ENCODE data around the gene HIF3A.

HIF3A gene

DNA sequence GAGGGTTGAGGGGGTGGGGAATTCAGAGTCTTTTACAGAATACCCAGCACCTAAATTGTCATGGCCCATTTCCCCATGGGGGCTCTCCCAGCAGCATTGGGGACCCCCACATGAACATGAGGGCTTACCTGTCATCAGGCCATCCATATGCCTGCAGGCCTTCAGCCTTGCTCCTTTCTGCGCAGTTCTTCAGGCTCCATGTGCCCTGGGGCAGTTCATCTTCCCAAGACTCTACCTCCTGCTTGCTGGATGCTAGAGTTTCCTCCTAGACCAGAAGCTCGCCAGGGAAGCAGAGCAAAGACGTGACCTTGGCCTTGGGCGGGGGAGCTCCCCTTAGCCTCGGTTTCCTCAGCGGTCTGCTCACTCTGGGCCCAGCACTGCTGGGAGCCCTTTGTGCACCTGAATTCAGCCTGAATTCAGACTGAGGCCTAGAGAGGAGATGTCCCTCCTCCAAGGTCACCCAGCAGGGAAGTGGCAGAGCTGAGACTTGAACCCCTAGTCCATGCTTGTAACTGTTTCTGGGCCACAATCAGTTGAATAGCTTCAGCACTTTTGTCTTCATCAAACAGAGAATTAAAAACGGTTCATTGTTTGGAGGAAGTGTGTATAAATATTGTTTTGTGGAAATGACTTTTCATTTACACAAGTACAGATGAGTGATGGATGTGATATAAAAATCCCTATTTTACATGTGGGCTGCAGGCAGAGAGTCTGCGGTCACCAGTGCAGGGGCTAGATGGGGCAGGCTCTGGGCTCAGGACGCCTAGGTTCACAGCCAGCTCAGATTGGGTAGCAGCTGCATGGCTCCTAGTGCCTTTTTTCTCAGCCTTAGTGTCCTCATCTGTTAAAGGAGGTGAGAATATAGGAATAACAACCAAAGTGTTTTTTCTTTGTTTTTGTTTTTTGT, 59.6 kb downstream of the HIF3A start:
- TF ChIP-seq Cebpa-rat (IDR thresholded peaks at IDR 0.05), result no peak
- Histone ChIP-seq H3K4me1 (peaks cover 16 to 27% (median 23%) of the 10 kb centered on the region in 10 experiments), H3K36me3 (peaks cover 56 to 96% (median 82%) of the 10 kb centered on the region in 11 experiments), H3K27ac (no peak overlapping the region), H4K20me1 (peaks cover 20 to 98% (median 90%) of the 10 kb centered on the region in 11 experiments; a peak in 21 of 22 replicates), H3K9me3 (replicated peaks in 1 of 11) (no peaks in the 10 kb centered on the region), H3K27me3 (no peaks in the 10 kb centered on the region), H3K4me2 (no peak overlapping the region), H3K4me3 (no peak overlapping the region), H3K9ac (no peak overlapping the region)

DNA sequence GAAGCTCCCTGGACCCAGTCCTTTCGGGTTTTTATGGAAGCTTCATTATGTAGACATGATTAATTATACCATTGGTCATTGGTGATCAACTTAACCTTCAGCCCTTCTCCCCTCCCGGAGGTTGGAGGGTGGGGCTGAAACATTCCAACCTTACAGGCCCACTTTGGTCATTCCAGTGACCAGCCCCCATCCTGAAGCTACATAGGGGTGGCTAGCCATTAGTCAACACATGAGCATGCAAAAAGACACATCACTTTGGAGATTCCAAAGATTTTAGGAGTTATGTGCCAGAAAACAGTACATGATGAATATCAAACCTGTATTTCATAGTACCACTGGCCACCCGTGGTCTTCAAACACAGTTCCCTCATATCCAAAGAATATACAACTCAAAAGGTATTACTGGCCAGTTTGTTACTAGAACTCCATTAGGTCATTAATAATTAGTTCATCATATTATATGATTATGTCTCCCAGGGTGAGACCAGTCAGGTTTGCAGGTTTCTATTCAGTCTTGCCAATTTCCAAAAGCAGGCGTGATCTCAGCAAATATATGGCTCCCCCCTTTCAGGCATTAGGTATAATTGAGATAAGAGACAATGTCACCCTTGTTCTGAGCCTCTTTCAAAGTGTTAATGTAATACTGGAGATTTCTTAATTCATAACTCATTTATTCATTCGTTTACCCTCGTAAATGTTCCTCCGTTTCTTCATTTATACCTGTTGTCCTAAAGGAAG, 61.2 kb downstream of the HIF3A start:
- H3K9me3 ChIP-seq (replicated peaks in 1 of 11), result no peaks in the 10 kb centered on the region
- TF ChIP-seq Cebpa-rat (IDR thresholded peaks at IDR 0.05), result no peak
- peaks cover 4 to 19% (median 16%) of the 10 kb centered on the region in 10 experiments; a peak in 17 of 20 replicates for H3K4me1 ChIP-seq
- no peak overlapping the region for H3K4me3 ChIP-seq
- H3K27ac ChIP-seq, result no peak overlapping the region
- H3K9ac ChIP-seq, result no peak overlapping the region
- no peaks in the 10 kb centered on the region for H3K27me3 ChIP-seq
- H3K4me2 ChIP-seq, result no peak overlapping the region
- peaks cover 56 to 84% (median 76%) of the 10 kb centered on the region in 11 experiments for H3K36me3 ChIP-seq
- H4K20me1 ChIP-seq, result peaks cover 20 to 97% (median 85%) of the 10 kb centered on the region in 11 experiments; a peak in 21 of 22 replicates

DNA sequence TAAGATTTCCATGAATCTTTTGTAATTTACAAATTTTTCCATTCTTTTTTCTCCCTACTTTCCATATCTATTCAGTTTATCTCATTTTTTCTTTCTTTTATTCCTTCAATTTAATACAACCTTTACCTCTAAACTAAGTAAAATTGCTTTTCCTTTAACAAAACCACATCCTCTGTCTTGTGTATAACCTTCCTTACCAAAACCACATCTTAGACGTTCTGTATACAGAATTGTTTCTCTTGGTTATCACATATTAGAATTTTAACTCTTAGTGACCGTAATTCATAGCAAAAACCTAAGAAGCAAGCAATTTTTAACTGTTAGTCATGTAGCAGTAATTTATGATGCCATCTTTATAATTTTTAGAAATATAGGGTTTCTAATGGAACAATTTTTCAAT, 65.1 kb downstream of the HIF3A start:
- H3K4me2 ChIP-seq, result peak overlapping the region in 8 of 11 experiments; percentile 3 to 54 (median 46); a peak in 13 of 22 replicates
- no peak overlapping the region for H3K9ac ChIP-seq
- H3K27ac ChIP-seq, result no peak overlapping the region
- H3K27me3 ChIP-seq, result no peaks in the 10 kb centered on the region
- peaks cover 58 to 84% (median 77%) of the 10 kb centered on the region in 11 experiments for H3K36me3 ChIP-seq
- H3K4me3 ChIP-seq, result no peak overlapping the region
- no peaks in the 10 kb centered on the region for H3K9me3 ChIP-seq (replicated peaks in 1 of 11)
- no peak for TF ChIP-seq Cebpa-rat (IDR thresholded peaks at IDR 0.05)
- H3K4me1 ChIP-seq, result peaks cover 4 to 20% (median 13%) of the 10 kb centered on the region in 10 experiments; a peak in 15 of 20 replicates
- H4K20me1 ChIP-seq, result peaks cover 23 to 97% (median 87%) of the 10 kb centered on the region in 11 experiments; a peak in 21 of 22 replicates

DNA sequence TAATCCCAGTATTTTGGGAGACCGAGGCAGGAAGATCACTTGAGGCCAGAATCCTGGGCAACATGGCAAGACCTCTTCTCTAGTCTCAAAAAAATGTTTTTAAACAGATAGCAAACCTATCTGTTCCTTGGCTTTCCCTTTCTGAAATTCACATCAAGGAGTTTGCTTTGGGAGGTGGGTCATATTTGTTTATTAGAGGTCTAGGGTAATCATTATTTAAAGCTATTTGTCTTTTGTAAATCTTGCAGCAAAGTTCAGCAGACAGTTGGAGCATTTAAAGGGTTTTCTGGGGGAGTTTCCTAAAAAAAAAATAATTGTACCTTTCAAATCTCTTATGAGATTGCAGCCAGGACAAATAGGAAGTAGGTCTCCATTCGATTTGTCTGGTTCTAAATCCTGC, 67.5 kb downstream of the HIF3A start:
- no peak for TF ChIP-seq Cebpa-rat (IDR thresholded peaks at IDR 0.05)
- H3K9ac ChIP-seq, result no peak overlapping the region
- H3K36me3 ChIP-seq, result peaks cover 61 to 84% (median 77%) of the 10 kb centered on the region in 11 experiments
- peaks cover 18 to 97% (median 87%) of the 10 kb centered on the region in 11 experiments; a peak in 21 of 22 replicates for H4K20me1 ChIP-seq
- no peaks in the 10 kb centered on the region for H3K27me3 ChIP-seq
- H3K9me3 ChIP-seq (replicated peaks in 1 of 11), result no peaks in the 10 kb centered on the region
- no peak overlapping the region for H3K27ac ChIP-seq
- peaks cover 4 to 27% (median 17%) of the 10 kb centered on the region in 10 experiments; a peak in 15 of 20 replicates for H3K4me1 ChIP-seq
- H3K4me2 ChIP-seq, result no peak overlapping the region
- no peak overlapping the region for H3K4me3 ChIP-seq

DNA sequence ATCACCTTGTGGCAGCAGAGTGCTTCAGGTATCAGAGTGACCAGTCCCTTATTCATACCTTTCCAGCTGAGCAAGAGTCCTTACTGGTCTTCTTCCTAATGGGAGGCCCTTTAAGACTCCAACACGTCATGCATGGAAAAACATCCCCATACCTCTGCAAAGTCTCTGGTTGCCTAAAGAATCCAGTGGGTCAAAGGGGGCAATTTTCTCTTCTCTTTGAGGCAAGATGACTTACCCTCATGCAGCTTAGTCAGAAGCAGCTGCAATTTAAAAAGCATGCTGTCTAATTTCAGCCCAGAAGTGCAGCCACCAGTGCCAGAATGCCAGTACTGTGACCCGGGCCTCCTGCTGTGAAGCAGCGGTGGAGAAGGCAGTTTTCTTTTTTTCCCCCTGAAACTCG, 68.7 kb downstream of the HIF3A start:
- H3K27me3 ChIP-seq, result no peaks in the 10 kb centered on the region
- peaks cover 24 to 97% (median 88%) of the 10 kb centered on the region in 11 experiments; a peak in 21 of 22 replicates for H4K20me1 ChIP-seq
- no peak overlapping the region for H3K9ac ChIP-seq
- H3K4me1 ChIP-seq, result peaks cover 4 to 38% (median 20%) of the 10 kb centered on the region in 10 experiments; a peak in 16 of 20 replicates
- no peaks in the 10 kb centered on the region for H3K9me3 ChIP-seq (replicated peaks in 1 of 11)
- H3K36me3 ChIP-seq, result peaks cover 62 to 78% (median 75%) of the 10 kb centered on the region in 11 experiments
- no peak overlapping the region for H3K27ac ChIP-seq
- no peak overlapping the region for H3K4me3 ChIP-seq
- H3K4me2 ChIP-seq, result no peak overlapping the region
- TF ChIP-seq Cebpa-rat (IDR thresholded peaks at IDR 0.05), result no peak

DNA sequence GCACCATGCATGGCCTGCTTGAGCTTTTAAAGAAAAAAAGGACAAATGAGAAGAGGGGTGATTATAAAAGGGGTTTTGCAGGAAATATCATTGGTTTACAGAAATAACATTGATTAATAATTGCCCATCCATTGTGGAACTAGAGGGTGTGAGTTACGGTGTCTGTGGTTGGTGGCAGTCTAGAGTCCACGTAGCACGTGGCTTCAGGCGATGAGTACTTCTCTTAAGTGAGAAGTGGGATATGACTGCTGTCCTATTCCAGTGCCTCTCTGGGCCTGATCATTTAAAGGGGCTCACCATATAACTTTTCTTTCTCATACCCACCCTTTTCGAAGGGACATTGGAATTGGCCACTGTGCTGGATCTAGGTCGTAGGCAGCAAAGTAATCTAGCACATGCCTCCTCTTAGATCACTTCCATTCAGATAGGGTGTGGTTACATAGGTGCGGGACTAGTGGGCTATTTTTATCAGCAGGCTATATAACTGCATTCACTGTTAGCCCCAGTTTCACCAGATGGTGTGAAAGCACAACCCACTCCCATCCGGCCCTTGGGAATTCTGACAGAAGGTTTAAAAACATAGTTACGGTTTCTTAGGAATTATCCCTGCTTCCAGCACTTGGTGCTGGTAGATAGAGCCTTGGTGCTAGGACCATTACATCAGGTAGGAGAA, 69.9 kb downstream of the HIF3A start:
- Histone ChIP-seq H4K20me1 (peaks cover 35 to 97% (median 90%) of the 10 kb centered on the region in 11 experiments; a peak in 21 of 22 replicates), H3K27ac (no peak overlapping the region), H3K4me1 (peaks cover 9 to 41% (median 22%) of the 10 kb centered on the region in 10 experiments), H3K36me3 (peaks cover 62 to 83% (median 76%) of the 10 kb centered on the region in 11 experiments), H3K9me3 (replicated peaks in 1 of 11) (no peaks in the 10 kb centered on the region), H3K27me3 (no peaks in the 10 kb centered on the region), H3K9ac (no peak overlapping the region), H3K4me2 (no peak overlapping the region), H3K4me3 (no peak overlapping the region)
- TF ChIP-seq Cebpa-rat (IDR thresholded peaks at IDR 0.05), result no peak

DNA sequence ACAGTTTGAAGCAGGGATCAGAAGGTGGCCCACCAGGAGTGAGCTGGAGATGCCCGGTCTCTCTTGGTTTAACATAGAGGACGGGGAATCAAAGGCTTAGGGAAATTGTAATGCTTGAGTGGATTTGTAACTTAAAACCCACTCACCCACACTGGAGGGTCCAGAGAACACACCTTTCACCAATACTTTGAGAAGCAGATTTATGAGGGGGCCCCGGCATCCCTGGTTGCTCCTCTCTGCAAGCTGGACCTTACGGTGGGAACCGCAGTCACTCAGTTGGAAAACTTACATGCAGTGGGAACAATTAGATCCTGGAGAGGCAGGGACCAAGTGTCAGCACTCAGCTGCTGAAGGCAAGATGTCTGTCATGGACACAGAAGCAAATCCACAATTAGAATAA, 70.6 kb downstream of the HIF3A start:
- H3K9ac ChIP-seq, result no peak overlapping the region
- no peak overlapping the region for H3K4me2 ChIP-seq
- no peaks in the 10 kb centered on the region for H3K9me3 ChIP-seq (replicated peaks in 1 of 11)
- TF ChIP-seq Cebpa-rat (IDR thresholded peaks at IDR 0.05), result no peak
- H3K27ac ChIP-seq, result no peak overlapping the region
- peaks cover 62 to 90% (median 79%) of the 10 kb centered on the region in 11 experiments for H3K36me3 ChIP-seq
- H3K4me3 ChIP-seq, result no peak overlapping the region
- peaks cover 42 to 97% (median 92%) of the 10 kb centered on the region in 11 experiments; a peak in 21 of 22 replicates for H4K20me1 ChIP-seq
- no peaks in the 10 kb centered on the region for H3K27me3 ChIP-seq
- peaks cover 16 to 43% (median 24%) of the 10 kb centered on the region in 10 experiments for H3K4me1 ChIP-seq

DNA sequence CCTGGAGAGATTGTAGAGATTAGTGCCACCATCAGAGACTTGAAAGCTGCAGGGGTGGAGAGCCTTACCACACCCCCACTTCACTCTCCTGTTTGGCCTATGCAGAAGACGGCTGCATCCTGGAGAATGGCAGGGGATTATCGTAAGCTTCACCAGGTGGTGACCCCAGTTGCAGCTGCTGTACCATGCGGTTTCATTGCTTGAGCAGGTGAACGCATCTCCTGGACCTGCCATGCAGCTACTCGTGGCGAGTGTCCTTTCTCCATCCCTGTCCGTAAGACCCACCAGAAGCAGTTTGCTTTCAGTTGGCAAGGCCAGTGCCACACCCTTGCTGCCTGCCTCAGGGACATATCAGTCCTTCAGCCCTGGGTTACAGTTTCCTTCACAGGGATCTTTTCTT, 71.3 kb downstream of the HIF3A start:
- no peak for TF ChIP-seq Cebpa-rat (IDR thresholded peaks at IDR 0.05)
- no peak overlapping the region for H3K27ac ChIP-seq
- no peaks in the 10 kb centered on the region for H3K9me3 ChIP-seq (replicated peaks in 1 of 11)
- no peak overlapping the region for H3K4me2 ChIP-seq
- H3K9ac ChIP-seq, result no peak overlapping the region
- peaks cover 22 to 50% (median 31%) of the 10 kb centered on the region in 10 experiments for H3K4me1 ChIP-seq
- H4K20me1 ChIP-seq, result peaks cover 49 to 100% (median 99%) of the 10 kb centered on the region in 11 experiments; a peak in 21 of 22 replicates
- peaks cover 62 to 96% (median 82%) of the 10 kb centered on the region in 11 experiments for H3K36me3 ChIP-seq
- no peak overlapping the region for H3K4me3 ChIP-seq
- H3K27me3 ChIP-seq, result no peaks in the 10 kb centered on the region
